ENCODE data around the gene TSLP.

TSLP gene

DNA sequence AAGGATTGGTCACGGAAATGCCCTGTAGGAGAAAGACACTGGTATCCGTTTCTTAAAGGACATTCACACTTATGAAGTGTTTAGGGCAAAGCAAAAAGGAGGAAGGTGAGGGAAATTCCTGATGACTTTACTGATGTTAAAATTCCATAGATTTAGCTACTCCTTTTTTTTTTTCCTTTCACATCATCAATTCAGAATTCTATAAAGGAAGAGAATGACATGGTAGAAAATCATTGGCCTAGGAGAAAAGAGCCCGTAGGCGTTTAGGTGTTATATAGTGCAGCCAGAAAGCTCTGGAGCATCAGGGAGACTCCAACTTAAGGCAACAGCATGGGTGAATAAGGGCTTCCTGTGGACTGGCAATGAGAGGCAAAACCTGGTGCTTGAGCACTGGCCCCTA, at the start of gene TSLP:
TSLP (plus strand) TSS at position 301 of the 400 bp plus-strand sequence. CDS start 178 bp downstream, outside the sequence.
- no peak for DNase-seq (ENCODE audit: low read depth)
- no peak within 1 kb of the TSS for H3K4me3 ChIP-seq (ENCODE audit: low read depth, low read length)
- TF ChIP-seq, protein P1, sequence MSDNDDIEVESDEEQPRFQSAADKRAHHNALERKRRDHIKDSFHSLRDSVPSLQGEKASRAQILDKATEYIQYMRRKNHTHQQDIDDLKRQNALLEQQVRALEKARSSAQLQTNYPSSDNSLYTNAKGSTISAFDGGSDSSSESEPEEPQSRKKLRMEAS (IDR thresholded peaks at IDR 0.05; ENCODE audit: low read depth, low read length) = no peak
- TF ChIP-seq POLR2A (IDR thresholded peaks at IDR 0.05; ENCODE audit: extremely low read depth, insufficient read length) = no peak
- TF ChIP-seq, protein P2, sequence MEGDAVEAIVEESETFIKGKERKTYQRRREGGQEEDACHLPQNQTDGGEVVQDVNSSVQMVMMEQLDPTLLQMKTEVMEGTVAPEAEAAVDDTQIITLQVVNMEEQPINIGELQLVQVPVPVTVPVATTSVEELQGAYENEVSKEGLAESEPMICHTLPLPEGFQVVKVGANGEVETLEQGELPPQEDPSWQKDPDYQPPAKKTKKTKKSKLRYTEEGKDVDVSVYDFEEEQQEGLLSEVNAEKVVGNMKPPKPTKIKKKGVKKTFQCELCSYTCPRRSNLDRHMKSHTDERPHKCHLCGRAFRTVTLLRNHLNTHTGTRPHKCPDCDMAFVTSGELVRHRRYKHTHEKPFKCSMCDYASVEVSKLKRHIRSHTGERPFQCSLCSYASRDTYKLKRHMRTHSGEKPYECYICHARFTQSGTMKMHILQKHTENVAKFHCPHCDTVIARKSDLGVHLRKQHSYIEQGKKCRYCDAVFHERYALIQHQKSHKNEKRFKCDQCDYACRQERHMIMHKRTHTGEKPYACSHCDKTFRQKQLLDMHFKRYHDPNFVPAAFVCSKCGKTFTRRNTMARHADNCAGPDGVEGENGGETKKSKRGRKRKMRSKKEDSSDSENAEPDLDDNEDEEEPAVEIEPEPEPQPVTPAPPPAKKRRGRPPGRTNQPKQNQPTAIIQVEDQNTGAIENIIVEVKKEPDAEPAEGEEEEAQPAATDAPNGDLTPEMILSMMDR (IDR thresholded peaks at IDR 0.05; ENCODE audit: low read depth, low read length) = no peak
- TF ChIP-seq MYC (IDR thresholded peaks at IDR 0.05; ENCODE audit: low read depth, low read length) = no peak

DNA sequence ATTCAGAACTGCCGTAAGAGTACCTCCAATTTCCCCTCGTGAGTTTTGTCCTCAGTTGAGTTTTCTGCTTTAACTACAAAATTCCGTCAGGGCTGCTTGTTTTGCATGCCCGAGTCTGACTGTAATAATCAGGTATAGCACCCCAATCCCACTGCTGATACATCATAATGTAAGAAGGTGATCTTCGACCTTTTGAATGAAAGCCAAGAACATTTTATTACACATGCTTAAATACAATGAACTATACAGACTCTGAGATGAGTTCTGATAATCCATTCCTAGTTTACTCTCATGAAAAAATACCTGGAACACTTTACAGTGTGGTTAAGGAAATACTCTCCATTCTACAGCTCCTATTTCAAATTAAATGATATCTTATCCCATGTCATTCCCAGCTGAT, 49.2 kb upstream of the TSLP start:
- TF ChIP-seq, protein P2 (IDR thresholded peaks at IDR 0.05; ENCODE audit: low read depth, low read length) = no peak
- no peak for TF ChIP-seq POLR2A (IDR thresholded peaks at IDR 0.05; ENCODE audit: extremely low read depth, insufficient read length)
- TF ChIP-seq, protein P1 (IDR thresholded peaks at IDR 0.05; ENCODE audit: low read depth, low read length) = no peak
- TF ChIP-seq MYC (IDR thresholded peaks at IDR 0.05; ENCODE audit: low read depth, low read length) = no peak
- no peak overlapping the region for H3K4me3 ChIP-seq (ENCODE audit: low read depth, low read length)
- DNase-seq (ENCODE audit: low read depth) = no peak

DNA sequence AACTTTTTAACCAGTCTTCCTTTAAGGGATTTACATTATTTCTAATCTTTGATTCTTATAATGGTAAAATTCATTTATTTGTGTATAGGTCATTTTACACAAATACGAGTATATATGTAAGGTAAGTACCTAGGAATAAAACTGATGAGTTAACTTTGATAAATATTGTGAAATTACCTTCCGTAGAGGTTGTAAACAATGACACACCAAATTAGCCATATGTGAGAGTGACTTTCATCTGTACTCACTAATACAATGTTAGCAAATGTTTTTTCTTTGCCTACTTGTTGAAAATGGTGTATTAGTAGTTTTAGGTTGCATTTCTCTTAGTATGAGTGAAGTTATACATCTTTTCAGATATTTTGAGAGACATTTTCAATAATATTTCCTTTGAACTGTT, 42.6 kb upstream of the TSLP start:
- no peak overlapping the region for H3K4me3 ChIP-seq (ENCODE audit: low read depth, low read length)
- DNase-seq (ENCODE audit: low read depth) = no peak
- TF ChIP-seq, protein P2 (IDR thresholded peaks at IDR 0.05; ENCODE audit: low read depth, low read length) = no peak
- no peak for TF ChIP-seq MYC (IDR thresholded peaks at IDR 0.05; ENCODE audit: low read depth, low read length)
- TF ChIP-seq, protein P1 (IDR thresholded peaks at IDR 0.05; ENCODE audit: low read depth, low read length) = no peak
- TF ChIP-seq POLR2A (IDR thresholded peaks at IDR 0.05; ENCODE audit: extremely low read depth, insufficient read length) = no peak

DNA sequence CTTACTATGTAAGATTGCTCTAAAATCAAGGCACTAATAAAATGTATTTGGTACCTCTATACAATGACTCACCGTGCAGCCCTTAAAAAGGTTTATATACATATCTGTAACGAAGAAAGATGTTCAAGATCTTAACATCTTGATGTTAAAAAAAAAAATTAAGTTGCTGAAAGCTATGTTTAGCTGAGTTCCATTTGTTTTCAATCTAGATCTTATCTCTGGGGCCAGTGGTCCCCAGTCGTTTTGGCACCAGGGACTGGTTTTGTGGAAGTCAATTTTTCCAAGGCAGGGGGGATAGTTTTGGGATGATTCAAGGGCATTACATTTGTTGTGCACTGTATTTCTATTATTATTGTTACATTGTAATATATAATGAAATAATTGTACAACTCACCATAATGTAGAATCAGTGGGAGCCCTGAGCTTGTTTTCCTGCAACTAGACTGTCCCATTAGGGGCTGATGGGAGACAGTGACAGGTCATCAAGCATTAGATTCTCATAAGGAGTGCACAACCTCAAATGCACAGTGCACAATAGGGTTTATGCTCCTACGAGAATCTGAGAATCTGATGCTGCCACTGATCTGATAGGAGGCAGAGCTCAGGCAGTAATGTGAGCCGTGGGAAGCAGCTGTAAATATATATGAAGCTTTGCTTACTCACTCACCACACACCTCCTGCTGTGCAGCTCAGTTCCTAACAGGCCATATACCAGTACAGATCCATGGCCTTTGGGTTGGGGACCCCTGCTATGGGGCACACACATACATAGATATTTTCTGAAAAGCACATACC, 27.6 kb upstream of the TSLP start:
- H3K4me3 ChIP-seq (ENCODE audit: low read depth, low read length) = no peak overlapping the region
- TF ChIP-seq, protein P2 (IDR thresholded peaks at IDR 0.05; ENCODE audit: low read depth, low read length) = no peak
- TF ChIP-seq, protein P1 (IDR thresholded peaks at IDR 0.05; ENCODE audit: low read depth, low read length) = no peak
- TF ChIP-seq POLR2A (IDR thresholded peaks at IDR 0.05; ENCODE audit: extremely low read depth, insufficient read length) (no peak), MYC (IDR thresholded peaks at IDR 0.05; ENCODE audit: low read depth, low read length) (no peak)
- peak; percentile 31 for DNase-seq (ENCODE audit: low read depth)

DNA sequence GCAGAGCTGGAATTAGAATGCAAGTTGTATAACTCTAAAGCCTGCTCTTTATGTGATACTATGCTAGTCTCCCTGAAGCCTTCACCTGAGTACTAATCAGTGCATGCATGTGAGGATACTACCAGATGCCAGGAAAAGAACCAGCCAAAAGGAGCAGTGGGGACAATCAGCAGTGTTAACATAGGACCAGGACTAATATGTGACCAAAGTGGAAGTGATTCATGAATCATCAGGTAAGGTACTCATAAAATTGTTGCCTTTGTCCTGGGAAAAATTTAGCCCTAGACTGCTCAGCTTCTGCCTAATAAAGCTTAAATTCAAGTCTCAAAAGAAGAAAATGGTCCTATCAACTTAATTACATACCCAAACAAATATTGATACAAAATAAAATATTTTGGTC, 13.4 kb upstream of the TSLP start:
- no peak for DNase-seq (ENCODE audit: low read depth)
- no peak overlapping the region for H3K4me3 ChIP-seq (ENCODE audit: low read depth, low read length)
- TF ChIP-seq, protein P2 (IDR thresholded peaks at IDR 0.05; ENCODE audit: low read depth, low read length) = no peak
- TF ChIP-seq POLR2A (IDR thresholded peaks at IDR 0.05; ENCODE audit: extremely low read depth, insufficient read length) (no peak), MYC (IDR thresholded peaks at IDR 0.05; ENCODE audit: low read depth, low read length) (no peak)
- TF ChIP-seq, protein P1 (IDR thresholded peaks at IDR 0.05; ENCODE audit: low read depth, low read length) = no peak

All from NB4 (cell line).